ENCODE results near the gene PLXNB1.

DNA sequence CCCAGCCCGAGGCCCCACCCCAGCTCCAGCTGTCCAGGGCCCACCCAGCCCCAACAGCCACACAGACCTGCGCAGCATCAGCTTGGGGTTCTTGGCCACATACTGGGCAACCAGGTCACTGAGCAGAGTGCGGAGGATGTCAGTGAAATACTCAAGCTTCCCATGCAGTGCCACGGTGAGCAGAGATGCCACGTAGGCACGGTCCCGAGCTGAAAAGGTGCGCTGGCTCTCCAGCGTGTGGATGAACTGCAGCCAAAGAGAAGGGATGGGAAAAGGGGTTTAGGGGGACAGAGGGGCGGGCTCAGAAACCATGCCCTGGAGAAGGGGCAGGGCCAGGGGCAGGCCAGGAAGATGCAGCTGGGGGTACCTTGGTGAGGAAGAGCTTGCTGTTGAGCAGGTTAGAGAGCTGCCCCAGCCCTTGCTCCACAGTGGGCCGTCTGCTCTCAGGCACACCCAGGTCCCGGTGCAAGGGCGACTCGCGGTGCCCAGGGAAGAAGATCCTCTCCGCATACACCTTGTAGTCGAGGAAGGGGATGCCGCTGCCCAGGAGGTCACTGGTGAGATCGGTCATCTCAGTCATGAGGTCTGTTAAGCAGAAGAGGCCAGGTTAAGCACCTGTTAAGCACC, 17.4 kb downstream of the PLXNB1 start:
- TF ChIP-seq SUZ12 (IDR thresholded peaks at IDR 0.05; ENCODE audit: extremely low read depth, insufficient read depth, insufficient read length) (no peak), ZNF274 (IDR thresholded peaks at IDR 0.05; ENCODE audit: low read depth, low read length) (no peak), YY1 (IDR thresholded peaks at IDR 0.05; ENCODE audit: insufficient read depth, insufficient read length) (no peak)

Measured in NT2/D1 (cell line).